A673 (cell line): ENCODE results near the gene NGDN.

ENCODE experiments used
- EZH2 ChIP-seq: fragments of 200-600 bp; sonication (generic); IDR thresholded peaks from 2 replicates; pipeline ENCODE4 v1.6.1; 2017; ENCODE audit warnings: borderline replicate concordance, low read depth, mild to moderate bottlenecking, mixed read lengths, antibody characterized with exemption, low read length; ENCODE audit not compliant: poor library complexity, severe bottlenecking
- TF ChIP-seq, protein P1 (sequence below): fragments of 300-800, 200-600 bp; sonication (generic); conservative IDR thresholded peaks from 2 replicates; pipeline ENCODE4 v1.5.1; 2017; ENCODE audit warnings: low read depth, mild to moderate bottlenecking, antibody characterized with exemption, low read length, moderate library complexity, mixed read lengths

DNA sequence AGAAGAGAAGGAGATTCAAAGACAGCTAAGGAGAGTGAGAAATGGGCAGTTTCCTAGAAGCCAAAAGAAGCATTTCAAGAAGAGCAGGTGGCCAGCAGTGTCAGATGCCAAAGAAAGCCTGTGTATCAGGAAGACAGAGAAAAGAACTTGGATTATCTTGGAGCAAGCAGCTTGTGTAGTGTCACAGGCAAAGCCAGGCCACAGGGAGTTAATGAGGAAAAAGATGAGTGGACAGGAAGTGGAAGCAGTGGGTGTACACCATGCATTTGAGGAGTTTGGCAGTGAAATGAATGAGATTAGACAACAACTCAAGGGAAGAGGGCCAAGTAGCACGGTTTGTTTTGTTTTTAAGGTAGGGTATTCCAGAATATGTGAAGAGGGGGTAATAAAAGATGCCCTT lies 28.4 kb upstream of the NGDN start:
- TF ChIP-seq, protein P1, sequence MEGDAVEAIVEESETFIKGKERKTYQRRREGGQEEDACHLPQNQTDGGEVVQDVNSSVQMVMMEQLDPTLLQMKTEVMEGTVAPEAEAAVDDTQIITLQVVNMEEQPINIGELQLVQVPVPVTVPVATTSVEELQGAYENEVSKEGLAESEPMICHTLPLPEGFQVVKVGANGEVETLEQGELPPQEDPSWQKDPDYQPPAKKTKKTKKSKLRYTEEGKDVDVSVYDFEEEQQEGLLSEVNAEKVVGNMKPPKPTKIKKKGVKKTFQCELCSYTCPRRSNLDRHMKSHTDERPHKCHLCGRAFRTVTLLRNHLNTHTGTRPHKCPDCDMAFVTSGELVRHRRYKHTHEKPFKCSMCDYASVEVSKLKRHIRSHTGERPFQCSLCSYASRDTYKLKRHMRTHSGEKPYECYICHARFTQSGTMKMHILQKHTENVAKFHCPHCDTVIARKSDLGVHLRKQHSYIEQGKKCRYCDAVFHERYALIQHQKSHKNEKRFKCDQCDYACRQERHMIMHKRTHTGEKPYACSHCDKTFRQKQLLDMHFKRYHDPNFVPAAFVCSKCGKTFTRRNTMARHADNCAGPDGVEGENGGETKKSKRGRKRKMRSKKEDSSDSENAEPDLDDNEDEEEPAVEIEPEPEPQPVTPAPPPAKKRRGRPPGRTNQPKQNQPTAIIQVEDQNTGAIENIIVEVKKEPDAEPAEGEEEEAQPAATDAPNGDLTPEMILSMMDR = no peak
- no peak for TF ChIP-seq EZH2
